Right lobe of liver (tissue), 4 donors: ENCODE data around the gene FAM72B.
"Not testable (repeated sequence)": the region's sequence is repeated elsewhere in the genome, so short reads cannot be mapped to it uniquely, and the experiment has no call there.

Experiments
- POLR2A ChIP-seq: fragments of 450-650 bp; IDR thresholded peaks from one replicate; pipeline ENCODE4 v1.6.1; 2017; ENCODE audit warnings: antibody characterized with exemption, mild to moderate bottlenecking
- TF ChIP-seq, protein P1 (sequence below), 4 donors: fragments of 200-600 bp in 3 of 4; fragments of 450-650 bp in 1 of 4; IDR thresholded peaks; one replicate each; pipeline versions ENCODE4 v1.5.1 to v1.8.0; 2016 to 2022; ENCODE audit warnings: antibody characterized with exemption in 4 of 4, mild to moderate bottlenecking in 2 of 4
- donor health status: DM: no; HTN: no; CAD: no.
- donor health status: DM: no; HTN: no; CAD: no.
- donor health status: DM: no; HTN: yes; CAD: no.

DNA sequence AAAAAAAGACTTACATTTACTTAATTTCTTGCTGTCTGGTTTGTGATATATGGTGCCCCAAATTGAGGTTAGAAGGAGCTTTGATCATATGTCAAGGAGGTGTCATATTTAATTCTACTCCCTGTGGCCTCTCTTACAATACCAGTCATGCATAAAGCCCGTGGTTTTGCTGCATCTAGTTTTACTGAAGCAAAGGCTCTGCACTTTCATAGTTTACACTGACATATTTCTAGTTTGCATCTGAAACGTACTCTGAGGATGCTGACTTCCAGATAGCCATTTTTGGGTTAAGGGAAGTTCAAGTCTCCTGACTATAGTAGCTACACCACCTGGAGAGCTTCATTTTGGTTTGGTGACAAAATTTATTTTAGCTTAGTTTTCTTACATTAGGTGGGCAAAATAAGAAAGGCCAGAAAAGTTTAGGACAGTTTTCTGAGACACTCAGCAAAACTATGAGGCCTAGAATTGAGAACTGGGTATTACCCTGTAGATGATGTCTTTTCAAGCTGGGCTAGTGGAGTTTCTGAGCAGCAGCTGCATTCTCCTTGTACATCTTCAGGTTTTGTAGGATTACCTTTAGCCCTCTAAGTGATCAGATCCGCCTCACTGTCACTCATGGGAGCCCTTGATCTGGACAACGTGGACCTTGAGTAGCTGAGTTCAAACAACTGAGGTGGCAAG, 48.4 kb upstream of the FAM72B start:
- not testable (repeated sequence) for TF ChIP-seq POLR2A
- TF ChIP-seq, protein P1, sequence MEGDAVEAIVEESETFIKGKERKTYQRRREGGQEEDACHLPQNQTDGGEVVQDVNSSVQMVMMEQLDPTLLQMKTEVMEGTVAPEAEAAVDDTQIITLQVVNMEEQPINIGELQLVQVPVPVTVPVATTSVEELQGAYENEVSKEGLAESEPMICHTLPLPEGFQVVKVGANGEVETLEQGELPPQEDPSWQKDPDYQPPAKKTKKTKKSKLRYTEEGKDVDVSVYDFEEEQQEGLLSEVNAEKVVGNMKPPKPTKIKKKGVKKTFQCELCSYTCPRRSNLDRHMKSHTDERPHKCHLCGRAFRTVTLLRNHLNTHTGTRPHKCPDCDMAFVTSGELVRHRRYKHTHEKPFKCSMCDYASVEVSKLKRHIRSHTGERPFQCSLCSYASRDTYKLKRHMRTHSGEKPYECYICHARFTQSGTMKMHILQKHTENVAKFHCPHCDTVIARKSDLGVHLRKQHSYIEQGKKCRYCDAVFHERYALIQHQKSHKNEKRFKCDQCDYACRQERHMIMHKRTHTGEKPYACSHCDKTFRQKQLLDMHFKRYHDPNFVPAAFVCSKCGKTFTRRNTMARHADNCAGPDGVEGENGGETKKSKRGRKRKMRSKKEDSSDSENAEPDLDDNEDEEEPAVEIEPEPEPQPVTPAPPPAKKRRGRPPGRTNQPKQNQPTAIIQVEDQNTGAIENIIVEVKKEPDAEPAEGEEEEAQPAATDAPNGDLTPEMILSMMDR (IDR thresholded peaks at IDR 0.05) = not testable (repeated sequence)
